Measurements from ENCODE around the gene WDR81.

DNA sequence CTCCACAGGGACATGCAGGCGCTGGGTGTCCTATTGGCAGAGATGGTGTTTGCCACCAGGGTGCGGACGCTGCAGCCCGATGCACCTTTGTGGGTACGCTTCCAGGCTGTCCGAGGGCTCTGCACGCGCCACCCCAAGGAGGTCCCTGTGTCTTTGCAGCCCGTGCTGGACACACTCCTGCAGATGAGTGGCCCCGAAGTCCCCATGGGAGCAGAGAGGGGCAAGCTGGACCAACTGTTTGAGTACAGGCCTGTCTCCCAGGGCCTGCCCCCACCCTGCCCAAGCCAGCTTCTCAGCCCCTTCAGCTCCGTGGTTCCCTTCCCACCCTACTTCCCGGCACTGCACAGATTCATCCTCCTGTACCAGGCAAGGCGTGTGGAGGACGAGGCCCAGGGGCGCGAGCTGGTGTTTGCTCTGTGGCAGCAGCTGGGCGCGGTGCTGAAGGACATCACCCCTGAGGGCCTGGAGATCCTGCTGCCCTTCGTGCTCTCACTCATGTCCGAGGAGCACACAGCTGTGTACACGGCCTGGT is 2.8 kb downstream of the WDR81 start:
- TF ChIP-seq, protein P1, sequence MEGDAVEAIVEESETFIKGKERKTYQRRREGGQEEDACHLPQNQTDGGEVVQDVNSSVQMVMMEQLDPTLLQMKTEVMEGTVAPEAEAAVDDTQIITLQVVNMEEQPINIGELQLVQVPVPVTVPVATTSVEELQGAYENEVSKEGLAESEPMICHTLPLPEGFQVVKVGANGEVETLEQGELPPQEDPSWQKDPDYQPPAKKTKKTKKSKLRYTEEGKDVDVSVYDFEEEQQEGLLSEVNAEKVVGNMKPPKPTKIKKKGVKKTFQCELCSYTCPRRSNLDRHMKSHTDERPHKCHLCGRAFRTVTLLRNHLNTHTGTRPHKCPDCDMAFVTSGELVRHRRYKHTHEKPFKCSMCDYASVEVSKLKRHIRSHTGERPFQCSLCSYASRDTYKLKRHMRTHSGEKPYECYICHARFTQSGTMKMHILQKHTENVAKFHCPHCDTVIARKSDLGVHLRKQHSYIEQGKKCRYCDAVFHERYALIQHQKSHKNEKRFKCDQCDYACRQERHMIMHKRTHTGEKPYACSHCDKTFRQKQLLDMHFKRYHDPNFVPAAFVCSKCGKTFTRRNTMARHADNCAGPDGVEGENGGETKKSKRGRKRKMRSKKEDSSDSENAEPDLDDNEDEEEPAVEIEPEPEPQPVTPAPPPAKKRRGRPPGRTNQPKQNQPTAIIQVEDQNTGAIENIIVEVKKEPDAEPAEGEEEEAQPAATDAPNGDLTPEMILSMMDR (IDR thresholded peaks at IDR 0.05), result no peak
- TF ChIP-seq POLR2A (IDR thresholded peaks at IDR 0.05), result no peak

Data from adrenal gland (tissue), 5 donors.